Ovary (tissue), 3 donors: Measurements from ENCODE around the gene PCDHGB7.
A peak's percentile ranks its signal among the peaks of the same experiment; 100 is the strongest.
"Not testable (repeated sequence)": the region's sequence is repeated elsewhere in the genome, so short reads cannot be mapped to it uniquely, and the experiment has no call there.

Experiments used
- EP300 ChIP-seq: sonication (generic); formaldehyde crosslinking; IDR thresholded peaks from one replicate; pipeline ENCODE4 v1.6.1; 2017; ENCODE audit warnings: antibody characterized with exemption
- POLR2A ChIP-seq: fragments of 450-650 bp; IDR thresholded peaks from one replicate; pipeline ENCODE4 v1.6.1; 2017; ENCODE audit warnings: antibody characterized with exemption, mild to moderate bottlenecking, moderate library complexity
- TF ChIP-seq, protein P1 (sequence below), 3 donors: fragments of 450-650 bp in 2 of 3; fragments of 200-600 bp in 1 of 3; IDR thresholded peaks; one replicate each; pipeline versions ENCODE4 v1.5.1 to v1.8.0; 2016 to 2022; ENCODE audit warnings: antibody characterized with exemption in 3 of 3, mild to moderate bottlenecking in 1 of 3
- donor health status: DM: no; HTN: no; CAD: no.

- TF ChIP-seq, protein P1, sequence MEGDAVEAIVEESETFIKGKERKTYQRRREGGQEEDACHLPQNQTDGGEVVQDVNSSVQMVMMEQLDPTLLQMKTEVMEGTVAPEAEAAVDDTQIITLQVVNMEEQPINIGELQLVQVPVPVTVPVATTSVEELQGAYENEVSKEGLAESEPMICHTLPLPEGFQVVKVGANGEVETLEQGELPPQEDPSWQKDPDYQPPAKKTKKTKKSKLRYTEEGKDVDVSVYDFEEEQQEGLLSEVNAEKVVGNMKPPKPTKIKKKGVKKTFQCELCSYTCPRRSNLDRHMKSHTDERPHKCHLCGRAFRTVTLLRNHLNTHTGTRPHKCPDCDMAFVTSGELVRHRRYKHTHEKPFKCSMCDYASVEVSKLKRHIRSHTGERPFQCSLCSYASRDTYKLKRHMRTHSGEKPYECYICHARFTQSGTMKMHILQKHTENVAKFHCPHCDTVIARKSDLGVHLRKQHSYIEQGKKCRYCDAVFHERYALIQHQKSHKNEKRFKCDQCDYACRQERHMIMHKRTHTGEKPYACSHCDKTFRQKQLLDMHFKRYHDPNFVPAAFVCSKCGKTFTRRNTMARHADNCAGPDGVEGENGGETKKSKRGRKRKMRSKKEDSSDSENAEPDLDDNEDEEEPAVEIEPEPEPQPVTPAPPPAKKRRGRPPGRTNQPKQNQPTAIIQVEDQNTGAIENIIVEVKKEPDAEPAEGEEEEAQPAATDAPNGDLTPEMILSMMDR (IDR thresholded peaks at IDR 0.05), result peak in 1 of 3 donors; percentile 37
- not testable (repeated sequence) for TF ChIP-seq POLR2A, EP300
These were observed 19.5 kb upstream of the PCDHGB7 start, which contains the start of gene PCDHGB5 for GRCh38 chr5:141397756-141398551.
